HG03342 (cell line): Measurements from ENCODE around the gene FAM111B.
A peak's percentile ranks its signal among the peaks of the same experiment; 100 is the strongest.

Source experiments
- ATAC-seq: cut with Tn5 transposase; IDR thresholded peaks from one replicate; pipeline ENCODE4 v1.9.1; 2021; ENCODE audit warnings: mild to moderate bottlenecking, moderate library complexity; ENCODE audit not compliant: unreplicated experiment

The FAM111B gene

GRCh38 chr11:59154610-59155009 is 47.6 kb downstream of the FAM111B start:
- no peak for ATAC-seq

GRCh38 chr11:59157433-59157832 is 50.4 kb downstream of the FAM111B start:
- ATAC-seq = no peak

GRCh38 chr11:59158206-59159068 is 51.4 kb downstream of the FAM111B start:
- peak; percentile 94 for ATAC-seq

- no peak for ATAC-seq
Measured at GRCh38 chr11:59164028-59164427, 57.0 kb downstream of the FAM111B start.

GRCh38 chr11:59171508-59172322 is 64.7 kb downstream of the FAM111B start, which contains the start of gene DTX4:
DTX4 (plus strand) TSS chr11:59172132; CDS start chr11:59172596, 464 bp downstream.
- peak; percentile 74 for ATAC-seq

- ATAC-seq = peak; percentile 38
Measured at GRCh38 chr11:59172345-59173079, 65.5 kb downstream of the FAM111B start.

GRCh38 chr11:59173080-59173963 is 66.3 kb downstream of the FAM111B start:
- ATAC-seq = no peak

GRCh38 chr11:59173964-59174663 is 67.1 kb downstream of the FAM111B start:
- no peak for ATAC-seq

- no peak for ATAC-seq
Measured at GRCh38 chr11:59174664-59175033, 67.6 kb downstream of the FAM111B start.

GRCh38 chr11:59175091-59175501 is 68.1 kb downstream of the FAM111B start:
- no peak for ATAC-seq

GRCh38 chr11:59176330-59176729 is 69.3 kb downstream of the FAM111B start:
- no peak for ATAC-seq
